HG03354 (cell line): ENCODE results near the gene AQP2.

Experiments
- ATAC-seq: cut with Tn5 transposase; IDR thresholded peaks from one replicate; pipeline ENCODE4 v1.9.1; 2021; ENCODE audit warnings: mild to moderate bottlenecking; ENCODE audit not compliant: unreplicated experiment, poor library complexity, severe bottlenecking

AQP2 gene

GRCh38 chr12:49965836-49966235, 15.3 kb downstream of the AQP2 start:
- no peak for ATAC-seq

GRCh38 chr12:49966511-49967041, 16.0 kb downstream of the AQP2 start:
- no peak for ATAC-seq

- ATAC-seq, result peak; percentile 77
Observed at GRCh38 chr12:49967042-49967776, 16.7 kb downstream of the AQP2 start.

GRCh38 chr12:49967777-49968250, 17.3 kb downstream of the AQP2 start:
- ATAC-seq, result no peak

GRCh38 chr12:49968471-49968870, 17.9 kb downstream of the AQP2 start:
- no peak for ATAC-seq

GRCh38 chr12:49969027-49969426, 18.5 kb downstream of the AQP2 start:
- no peak for ATAC-seq

GRCh38 chr12:49969651-49970429, 19.3 kb downstream of the AQP2 start:
- ATAC-seq, result no peak

GRCh38 chr12:49970658-49971057, 20.1 kb downstream of the AQP2 start:
- ATAC-seq, result no peak

- no peak for ATAC-seq
Observed at GRCh38 chr12:49971141-49971540, 20.6 kb downstream of the AQP2 start.

- no peak for ATAC-seq
Observed at GRCh38 chr12:49972129-49972528, 21.6 kb downstream of the AQP2 start.

GRCh38 chr12:49972641-49973360, 22.3 kb downstream of the AQP2 start, which contains the start of gene AQP6:
Gene AQP6, plus strand, starts transcription at chr12:49972947. Its CDS starts 227 bp downstream, at chr12:49973174.
- no peak for ATAC-seq

GRCh38 chr12:49973361-49973830, 22.9 kb downstream of the AQP2 start:
- ATAC-seq, result no peak

- no peak for ATAC-seq
Observed at GRCh38 chr12:49974231-49974675, 23.7 kb downstream of the AQP2 start.

GRCh38 chr12:49974677-49975317, 24.3 kb downstream of the AQP2 start:
- ATAC-seq, result no peak

- no peak for ATAC-seq
Observed at GRCh38 chr12:49975318-49975761, 24.8 kb downstream of the AQP2 start.

GRCh38 chr12:49976557-49976956, 26.0 kb downstream of the AQP2 start:
- no peak for ATAC-seq

GRCh38 chr12:49978125-49978524, 27.6 kb downstream of the AQP2 start:
- no peak for ATAC-seq

GRCh38 chr12:49979016-49979586, 28.6 kb downstream of the AQP2 start:
- no peak for ATAC-seq

GRCh38 chr12:49979791-49980190, 29.3 kb downstream of the AQP2 start:
- ATAC-seq, result no peak
